HG02588 (cell line): ENCODE results near the gene CDKN2B.

Experiments used
- ATAC-seq: cut with Tn5 transposase; IDR thresholded peaks from one replicate; pipeline ENCODE4 v1.9.1; 2021; ENCODE audit warnings: mild to moderate bottlenecking, moderate library complexity; ENCODE audit not compliant: unreplicated experiment

Gene CDKN2B

GRCh38 chr9:21995006-21995665 is 14.0 kb downstream of the CDKN2B start:
- peak; percentile 87 for ATAC-seq

DNA sequence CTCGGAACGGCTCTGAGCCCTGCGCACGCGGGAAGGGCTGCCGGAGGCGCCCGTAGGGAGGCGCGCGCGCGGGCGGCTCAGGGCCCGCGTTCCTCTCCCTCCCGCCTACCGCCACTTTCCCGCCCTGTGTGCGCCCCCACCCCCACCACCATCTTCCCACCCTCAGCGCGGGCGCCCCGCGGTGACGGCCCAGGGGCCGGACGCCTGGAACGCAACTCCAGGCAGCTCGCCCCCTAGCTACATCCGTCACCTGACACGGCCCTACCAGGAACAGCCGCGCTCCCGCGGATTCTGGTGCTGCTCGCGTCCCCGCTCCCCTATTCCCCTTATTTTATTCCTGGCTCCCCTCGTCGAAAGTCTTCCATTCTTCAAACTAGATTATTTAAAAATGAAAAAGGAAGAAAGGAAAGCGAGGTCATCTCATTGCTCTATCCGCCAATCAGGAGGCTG is 14.5 kb downstream of the CDKN2B start, which contains the start of gene CDKN2B-AS1:
CDKN2B-AS1 (plus strand) TSS at position 236 of the 450 bp plus-strand sequence.
- ATAC-seq = peak; percentile 41

DNA sequence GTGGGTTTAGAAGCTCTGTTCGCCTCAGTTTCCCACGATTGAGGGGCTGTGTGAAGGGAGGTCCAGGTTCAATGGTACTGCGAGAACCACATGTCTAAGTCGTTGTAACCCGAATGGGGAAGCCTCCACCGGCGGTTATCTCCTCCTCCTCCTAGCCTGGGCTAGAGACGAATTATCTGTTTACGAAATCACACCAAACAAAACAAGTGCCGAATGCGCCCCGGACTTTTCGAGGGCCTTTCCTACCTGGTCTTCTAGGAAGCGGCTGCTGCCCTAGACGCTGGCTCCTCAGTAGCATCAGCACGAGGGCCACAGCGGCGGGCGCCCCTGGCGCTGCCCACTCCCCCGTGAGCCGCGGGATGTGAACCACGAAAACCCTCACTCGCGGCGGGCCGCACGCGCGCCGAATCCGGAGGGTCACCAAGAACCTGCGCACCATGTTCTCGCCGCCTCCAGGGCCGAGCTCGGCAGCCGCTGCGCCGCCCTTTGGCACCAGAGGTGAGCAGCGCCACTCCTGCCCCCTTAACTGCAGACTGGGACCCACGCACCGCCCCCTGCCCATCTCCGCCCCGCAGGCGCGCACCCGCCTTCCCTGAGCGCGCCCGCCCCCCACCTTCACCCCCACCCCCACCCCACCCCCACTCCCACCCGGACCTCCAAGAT is 15.1 kb downstream of the CDKN2B start, which contains the start of gene CDKN2A:
CDKN2A (minus strand) TSS at position 500 of the 663 bp plus-strand sequence.
- ATAC-seq = peak; percentile 40

- ATAC-seq = no peak
These were observed 16.1 kb downstream of the CDKN2B start for GRCh38 chr9:21993007-21993406.

- ATAC-seq = no peak
These were observed 17.8 kb downstream of the CDKN2B start for GRCh38 chr9:21991072-21991959.

- ATAC-seq = no peak
These were observed 19.5 kb downstream of the CDKN2B start for GRCh38 chr9:21989440-21990189.

- no peak for ATAC-seq
These were observed 20.8 kb downstream of the CDKN2B start for GRCh38 chr9:21988056-21988990.

GRCh38 chr9:21985964-21986667 is 23.0 kb downstream of the CDKN2B start:
- ATAC-seq = peak; percentile 54

GRCh38 chr9:21984101-21984500 is 25.0 kb downstream of the CDKN2B start:
- ATAC-seq = no peak

DNA sequence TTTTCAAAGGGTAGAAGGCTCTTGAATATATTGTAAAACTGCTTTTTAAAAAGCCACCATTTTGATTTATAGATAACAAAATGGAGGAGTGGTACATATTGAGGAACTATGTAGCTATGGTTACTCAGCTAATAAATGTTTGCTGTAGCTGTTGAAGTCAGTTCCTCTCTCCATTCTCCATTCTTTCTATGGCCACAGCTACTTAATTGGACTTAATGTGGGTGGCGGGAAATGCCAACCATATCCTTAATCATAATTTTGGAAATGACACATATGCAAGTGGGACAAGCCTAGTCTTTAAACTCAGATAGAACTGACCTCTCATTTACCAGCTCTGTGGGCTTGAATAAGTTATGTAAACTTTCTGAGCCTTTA is 25.6 kb downstream of the CDKN2B start:
- ATAC-seq = no peak

DNA sequence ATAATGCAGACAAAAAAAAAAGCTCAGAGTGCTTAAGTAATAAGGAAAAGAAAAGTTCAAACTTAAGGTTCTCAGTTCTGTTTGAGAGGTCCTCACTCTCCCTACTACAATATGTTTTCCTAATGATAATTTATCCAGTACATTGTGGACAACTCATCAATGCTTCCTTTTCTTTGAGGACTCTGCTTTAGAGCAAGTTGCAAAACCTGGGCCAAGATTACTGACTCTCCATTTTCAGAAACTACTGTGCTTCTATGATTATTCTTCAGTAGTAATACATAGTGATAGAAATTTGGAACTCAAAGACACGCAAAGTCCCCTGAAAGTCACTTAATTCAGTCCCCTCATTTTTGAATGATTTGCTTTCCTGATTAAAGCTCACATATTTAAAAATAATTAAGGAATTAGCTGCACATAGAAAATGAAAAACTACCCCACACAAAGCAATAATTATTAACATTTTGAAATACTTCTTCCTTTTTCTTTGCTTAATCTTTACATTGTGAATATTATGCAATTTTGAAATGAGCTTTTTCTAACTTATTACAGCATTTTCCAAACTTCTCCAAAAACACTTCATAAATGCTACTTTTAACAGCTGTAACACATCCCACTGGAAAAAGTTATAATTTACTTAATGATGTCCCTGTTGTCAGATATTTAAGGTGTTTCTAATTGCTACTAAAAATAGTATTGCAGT is 26.1 kb downstream of the CDKN2B start:
- no peak for ATAC-seq

- ATAC-seq = no peak
These were observed 26.7 kb downstream of the CDKN2B start for GRCh38 chr9:21982391-21982790.

DNA sequence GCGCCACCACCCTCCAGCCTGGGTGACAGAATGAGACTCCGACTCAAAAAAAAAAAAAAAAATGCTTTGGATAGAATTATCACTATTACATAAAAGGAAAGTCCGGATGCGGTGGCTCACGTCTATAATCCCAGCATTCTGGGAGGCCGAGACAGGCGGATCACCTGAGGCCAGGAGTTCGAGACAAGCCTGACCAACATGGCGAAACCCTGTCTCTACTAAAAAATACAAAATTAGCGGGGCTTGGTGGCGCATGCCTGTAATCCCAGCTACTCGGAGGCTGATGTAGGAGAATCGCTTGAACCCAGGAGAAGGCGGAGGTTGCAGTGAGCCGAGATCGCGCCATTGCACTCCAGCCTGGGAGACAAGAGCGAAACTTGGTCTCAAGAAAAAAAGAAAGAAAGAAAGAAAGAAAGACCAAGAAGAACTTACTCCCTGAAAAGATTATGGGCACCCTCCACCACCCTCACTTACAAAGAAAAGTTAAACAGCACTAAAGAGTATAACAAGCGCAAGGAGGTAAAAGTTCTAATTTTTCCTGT is 32.7 kb downstream of the CDKN2B start:
- ATAC-seq = no peak

DNA sequence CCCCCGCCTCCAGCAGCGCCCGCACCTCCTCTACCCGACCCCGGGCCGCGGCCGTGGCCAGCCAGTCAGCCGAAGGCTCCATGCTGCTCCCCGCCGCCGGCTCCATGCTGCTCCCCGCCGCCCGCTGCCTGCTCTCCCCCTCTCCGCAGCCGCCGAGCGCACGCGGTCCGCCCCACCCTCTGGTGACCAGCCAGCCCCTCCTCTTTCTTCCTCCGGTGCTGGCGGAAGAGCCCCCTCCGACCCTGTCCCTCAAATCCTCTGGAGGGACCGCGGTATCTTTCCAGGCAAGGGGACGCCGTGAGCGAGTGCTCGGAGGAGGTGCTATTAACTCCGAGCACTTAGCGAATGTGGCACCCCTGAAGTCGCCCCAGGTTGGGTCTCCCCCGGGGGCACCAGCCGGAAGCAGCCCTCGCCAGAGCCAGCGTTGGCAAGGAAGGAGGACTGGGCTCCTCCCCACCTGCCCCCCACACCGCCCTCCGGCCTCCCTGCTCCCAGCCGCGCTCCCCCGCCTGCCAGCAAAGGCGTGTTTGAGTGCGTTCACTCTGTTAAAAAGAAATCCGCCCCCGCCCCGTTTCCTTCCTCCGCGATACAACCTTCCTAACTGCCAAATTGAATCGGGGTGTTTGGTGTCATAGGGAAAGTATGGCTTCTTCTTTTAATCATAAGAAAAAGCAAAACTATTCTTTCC is 34.2 kb downstream of the CDKN2B start:
- ATAC-seq = peak; percentile 63

- ATAC-seq = no peak
These were observed 34.8 kb downstream of the CDKN2B start for GRCh38 chr9:21974343-21974721.

DNA sequence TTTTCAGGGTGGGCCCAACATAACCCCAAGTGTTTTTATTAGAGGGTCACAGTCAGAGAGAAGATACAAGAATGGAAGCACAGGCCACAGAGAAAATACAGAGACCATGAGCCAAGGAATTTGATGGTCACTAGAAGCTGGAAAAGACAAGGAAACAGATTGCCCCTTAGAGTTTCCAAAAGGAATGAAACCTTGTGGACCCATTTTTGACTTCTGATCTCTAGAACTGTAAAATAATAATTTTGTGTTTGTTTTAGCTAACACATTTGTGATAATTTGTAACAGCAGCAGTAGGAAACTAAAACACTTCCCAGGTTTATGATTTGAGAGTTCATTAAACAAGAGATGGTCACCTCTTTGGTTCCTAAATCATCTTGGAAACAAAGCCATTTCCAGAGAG is 36.7 kb downstream of the CDKN2B start:
- no peak for ATAC-seq

GRCh38 chr9:21970800-21971640 is 38.1 kb downstream of the CDKN2B start:
- no peak for ATAC-seq
